ENCODE results near the gene PDK1.

PDK1 gene

DNA sequence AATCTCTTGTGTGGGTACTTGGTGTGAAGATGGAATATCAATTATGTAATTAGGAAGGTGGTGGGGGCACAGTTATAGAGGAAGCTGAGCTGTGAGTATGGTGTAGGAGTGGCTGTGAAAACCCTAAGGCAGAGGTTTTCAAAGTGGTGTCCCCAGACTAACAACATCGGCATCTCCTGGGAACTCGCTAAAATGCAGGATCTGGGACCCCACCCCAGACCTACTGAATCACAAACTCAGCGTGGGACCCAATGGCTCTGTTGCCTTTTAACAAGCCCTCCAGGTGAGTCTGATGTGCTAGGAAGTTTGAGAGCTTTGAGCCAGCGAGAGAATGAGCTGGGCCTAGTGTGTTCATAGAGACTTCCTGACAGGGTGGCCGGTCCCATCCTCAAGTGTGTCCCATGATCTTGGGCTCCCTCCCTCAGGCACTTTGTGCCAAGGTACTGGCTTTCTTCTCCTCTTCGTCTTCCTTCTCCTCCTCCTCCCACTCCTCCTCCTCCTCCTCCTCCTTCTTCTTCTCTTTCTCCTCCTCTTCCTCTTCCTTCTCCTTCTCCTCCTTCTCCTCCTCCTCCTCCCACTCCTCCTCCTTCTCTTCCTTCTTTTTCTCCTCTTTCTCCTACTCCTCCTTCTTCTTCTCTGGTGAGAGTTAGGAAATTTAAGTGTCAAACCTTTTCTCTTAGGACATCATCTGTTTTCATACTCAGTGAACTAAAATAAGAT lies 86.6 kb downstream of the PDK1 start:
- DNase-seq = no peak

DNA sequence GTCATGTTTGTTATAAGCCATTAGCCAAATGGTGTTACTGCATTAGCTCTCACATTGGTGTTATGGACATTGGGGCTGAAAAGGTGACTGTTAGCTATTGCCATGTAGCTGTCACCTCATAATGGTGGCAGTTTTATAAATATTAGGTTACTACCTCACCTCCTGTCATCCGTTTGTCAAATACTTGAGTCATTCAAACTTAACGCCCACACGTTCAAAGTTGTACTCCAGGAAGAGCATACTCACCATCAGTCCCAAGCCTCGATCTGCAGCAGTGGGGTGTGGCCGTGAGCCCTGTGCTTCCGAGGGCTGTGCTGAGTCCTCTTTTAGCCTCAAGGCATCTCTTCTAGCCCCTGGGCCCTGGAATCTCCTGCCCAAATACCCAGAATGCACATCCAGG lies 87.3 kb downstream of the PDK1 start:
- no peak for DNase-seq

DNA sequence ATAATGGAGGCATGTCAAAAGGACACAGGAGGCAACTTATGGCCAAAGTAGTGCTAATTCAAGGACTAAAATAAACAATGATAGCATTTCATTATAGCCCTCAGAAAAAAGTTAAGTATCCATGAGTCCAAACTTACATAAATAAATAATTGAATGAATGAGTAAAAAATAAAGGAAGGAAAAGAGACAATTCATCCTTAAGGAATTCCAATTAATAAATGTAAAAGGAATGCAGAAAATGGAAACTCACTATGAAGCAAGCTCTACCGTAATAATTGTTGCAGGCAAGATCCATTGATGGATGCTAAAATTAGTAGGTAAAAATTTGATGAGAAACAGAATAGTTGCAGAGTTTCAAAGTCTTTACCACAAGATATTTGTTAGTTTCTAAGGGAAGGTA lies 91.5 kb downstream of the PDK1 start:
- peak; percentile 62 for DNase-seq

DNA sequence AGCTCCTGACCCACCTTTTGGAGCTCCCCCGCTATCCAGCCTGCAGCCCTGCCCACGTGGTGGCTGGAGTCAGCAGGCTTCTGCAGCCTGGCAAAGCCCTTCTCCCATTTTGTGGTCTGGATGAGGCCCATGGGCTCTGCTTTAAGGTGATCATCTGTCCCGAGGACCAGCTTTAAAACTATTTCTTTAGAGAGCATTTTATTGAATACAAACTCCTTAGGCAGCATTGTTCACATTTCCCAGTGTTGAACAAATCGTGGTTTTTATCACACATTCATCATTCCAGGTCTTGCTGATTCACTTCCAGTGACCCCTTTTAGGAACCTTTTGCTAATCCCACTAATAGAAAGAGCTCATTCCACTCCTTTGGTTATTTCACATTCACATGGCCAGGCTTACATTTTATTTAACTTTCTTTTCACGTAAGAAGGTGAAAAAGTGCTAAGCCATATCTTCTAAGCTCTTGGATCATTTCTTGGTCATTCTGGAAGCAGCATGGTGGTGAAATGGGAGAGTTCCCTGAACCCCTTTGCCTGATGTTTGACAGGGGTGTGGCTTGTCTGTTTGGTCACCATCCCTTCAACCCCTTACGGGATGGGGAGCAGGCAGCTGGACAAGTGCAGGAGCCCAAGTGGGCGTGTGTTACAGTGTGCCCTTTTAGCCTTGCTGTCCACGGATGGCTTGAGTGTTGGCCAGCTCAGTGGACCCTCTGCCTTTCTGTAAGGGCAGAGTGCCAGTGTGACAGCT lies 99.4 kb downstream of the PDK1 start:
- peak; percentile 89 for DNase-seq

DNA sequence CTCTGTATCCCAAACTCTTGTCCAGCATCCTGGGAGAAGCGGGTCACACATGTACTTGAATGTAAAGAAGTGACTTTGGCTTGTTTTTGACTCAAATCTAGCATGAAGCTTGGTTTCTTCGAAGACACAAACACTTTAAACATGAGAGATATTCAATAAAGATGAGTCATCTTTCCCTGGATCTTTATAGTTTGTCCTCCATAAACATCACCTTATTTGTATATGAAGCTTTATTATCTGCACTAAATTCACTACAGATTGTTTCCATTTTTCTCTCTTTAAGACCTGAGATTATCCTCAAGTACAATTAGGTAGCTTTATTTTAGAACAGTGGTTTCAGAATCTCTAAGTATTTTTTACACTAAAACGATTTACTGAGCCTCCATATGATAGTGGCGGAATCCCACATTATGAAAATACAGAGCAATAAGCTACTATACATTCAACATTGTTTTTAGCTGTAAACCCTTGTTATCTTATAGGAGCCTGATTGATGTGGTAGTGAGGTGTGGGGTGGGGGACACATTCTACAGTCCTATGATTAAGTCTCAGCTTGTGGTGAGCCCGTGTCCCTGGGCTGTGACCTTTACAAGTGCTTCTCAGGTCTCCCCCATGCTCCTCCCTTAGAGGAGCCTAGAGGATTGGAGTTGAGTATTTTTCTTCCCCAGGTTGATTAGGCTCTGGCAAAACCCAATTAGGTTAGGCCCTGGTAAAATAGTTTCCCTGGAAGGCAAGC lies 100.1 kb downstream of the PDK1 start:
- peak; percentile 38 for DNase-seq

Data from fibroblast of skin of back (primary cell).